GM12801 (cell line): ENCODE measurements around the gene STK39.

ENCODE experiments used
- TF ChIP-seq, protein P1 (sequence below): IDR thresholded peaks from one replicate; pipeline ENCODE4 v1.5.1; 2011; ENCODE audit warnings: control low read depth; ENCODE audit not compliant: insufficient read length; ENCODE audit errors: extremely low read depth

STK39 gene

DNA sequence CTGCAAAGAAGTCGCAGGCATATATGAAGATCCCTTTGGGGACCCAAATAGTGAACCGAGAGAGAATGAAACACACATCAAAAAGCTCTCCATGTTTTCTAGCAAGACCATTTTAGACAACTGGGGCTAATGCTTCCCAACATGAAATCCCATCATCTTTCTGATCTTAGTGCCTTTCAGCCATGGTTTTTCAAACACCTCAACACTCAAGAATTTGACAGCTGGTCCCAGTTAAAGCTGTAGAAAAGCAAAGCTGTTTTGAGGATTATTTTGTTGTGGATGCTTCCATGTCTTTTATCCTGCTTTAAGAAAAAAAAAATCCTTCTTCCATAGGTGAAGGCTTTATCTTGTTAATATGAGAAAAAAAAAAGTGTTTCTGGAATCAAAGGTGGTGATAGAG is 259.1 kb downstream of the STK39 start:
- TF ChIP-seq, protein P1, sequence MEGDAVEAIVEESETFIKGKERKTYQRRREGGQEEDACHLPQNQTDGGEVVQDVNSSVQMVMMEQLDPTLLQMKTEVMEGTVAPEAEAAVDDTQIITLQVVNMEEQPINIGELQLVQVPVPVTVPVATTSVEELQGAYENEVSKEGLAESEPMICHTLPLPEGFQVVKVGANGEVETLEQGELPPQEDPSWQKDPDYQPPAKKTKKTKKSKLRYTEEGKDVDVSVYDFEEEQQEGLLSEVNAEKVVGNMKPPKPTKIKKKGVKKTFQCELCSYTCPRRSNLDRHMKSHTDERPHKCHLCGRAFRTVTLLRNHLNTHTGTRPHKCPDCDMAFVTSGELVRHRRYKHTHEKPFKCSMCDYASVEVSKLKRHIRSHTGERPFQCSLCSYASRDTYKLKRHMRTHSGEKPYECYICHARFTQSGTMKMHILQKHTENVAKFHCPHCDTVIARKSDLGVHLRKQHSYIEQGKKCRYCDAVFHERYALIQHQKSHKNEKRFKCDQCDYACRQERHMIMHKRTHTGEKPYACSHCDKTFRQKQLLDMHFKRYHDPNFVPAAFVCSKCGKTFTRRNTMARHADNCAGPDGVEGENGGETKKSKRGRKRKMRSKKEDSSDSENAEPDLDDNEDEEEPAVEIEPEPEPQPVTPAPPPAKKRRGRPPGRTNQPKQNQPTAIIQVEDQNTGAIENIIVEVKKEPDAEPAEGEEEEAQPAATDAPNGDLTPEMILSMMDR = no peak

DNA sequence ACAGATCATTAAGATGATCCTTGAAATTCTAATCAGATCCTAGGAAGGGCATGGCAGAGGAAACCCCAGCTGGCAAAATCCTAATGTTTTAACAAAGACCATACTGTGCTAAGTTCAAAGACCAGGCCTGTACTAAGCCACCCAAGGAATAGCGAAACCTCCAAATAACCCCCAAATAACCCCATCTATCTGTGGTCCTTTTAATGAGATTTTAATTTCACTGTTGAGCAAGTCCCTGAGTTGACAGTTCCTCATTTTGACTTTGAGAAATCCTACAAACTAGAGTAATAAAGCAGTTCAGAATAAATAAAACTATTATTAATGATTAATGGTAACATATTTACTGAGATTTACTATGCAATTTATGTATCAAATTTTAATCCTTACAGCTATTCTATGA is 259.8 kb downstream of the STK39 start:
- TF ChIP-seq, protein P1 = no peak

DNA sequence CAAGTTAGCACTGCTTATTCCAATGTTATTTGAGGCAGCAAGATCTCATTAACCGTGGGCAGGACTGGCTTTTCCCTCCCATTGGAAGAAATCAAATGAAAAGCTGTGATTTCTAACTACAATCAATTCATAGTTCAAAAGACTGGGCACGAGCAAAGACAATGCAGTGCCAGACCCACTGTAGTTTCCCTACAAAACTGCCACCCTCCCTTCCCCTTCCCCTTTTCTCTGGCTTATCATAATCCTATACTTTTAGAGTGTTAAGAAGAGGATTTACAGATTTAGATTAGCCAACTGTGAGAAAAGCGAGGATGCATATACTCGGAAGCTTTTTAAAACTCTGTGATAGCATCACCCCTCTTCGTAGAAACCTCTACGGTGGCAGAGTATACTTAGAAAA is 260.4 kb downstream of the STK39 start:
- TF ChIP-seq, protein P1 = no peak

DNA sequence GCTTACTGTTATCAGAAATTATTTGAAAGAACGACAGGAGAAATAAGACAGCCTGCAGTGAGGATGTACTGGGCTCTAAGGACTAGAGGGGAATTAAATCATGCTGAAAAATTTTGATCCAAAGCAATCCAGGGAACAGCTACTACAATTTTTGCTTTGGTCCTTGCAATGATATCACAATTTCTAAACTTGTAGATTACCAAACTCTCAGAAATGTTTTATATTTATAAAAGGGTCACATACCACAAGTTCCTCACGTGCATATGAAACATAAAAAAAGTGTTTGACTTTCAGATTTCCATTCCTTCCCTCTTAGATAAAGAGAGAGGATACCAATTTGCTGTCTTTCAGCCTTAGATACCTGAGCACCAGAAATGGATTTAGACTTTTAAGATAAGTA is 261.2 kb downstream of the STK39 start:
- TF ChIP-seq, protein P1 = no peak

DNA sequence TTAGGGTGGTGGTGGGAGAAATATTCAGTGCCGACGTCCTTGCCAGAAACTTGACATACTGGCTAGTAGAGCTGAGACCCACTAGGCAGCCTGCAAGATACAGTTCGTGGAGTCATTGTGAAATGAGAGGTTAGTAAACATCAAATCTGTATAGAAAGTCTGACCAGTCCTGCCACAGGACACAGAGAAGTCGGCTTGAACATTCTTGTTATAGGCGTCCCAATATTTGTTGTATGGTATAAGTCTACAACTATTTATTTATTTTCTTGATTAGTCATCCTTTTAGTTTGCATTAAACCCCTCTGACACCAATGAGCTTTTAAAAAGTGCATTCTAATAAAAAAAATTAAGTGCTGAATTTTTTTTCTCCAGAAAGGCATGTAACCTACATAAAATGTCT is 265.4 kb downstream of the STK39 start:
- TF ChIP-seq, protein P1 = no peak

DNA sequence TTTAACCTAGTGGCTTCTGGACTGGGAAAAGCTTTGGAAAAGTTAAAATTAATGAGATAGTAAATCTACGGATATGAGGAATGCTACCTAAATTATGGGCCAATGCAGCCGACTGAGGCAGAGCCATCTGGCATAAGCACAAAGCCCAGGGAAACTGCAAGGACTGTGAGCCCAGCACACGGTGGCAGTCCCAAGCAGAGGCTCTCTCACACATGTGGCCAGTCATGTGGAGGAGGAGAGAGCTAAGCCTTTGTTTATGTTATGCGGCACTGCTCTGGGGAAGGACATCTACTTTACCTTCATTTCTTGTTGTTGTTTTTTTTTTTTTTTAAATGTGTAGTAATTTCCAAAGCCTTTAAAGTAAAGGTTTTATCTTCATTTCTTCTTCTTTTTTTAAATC is 267.0 kb downstream of the STK39 start:
- TF ChIP-seq, protein P1 = no peak

DNA sequence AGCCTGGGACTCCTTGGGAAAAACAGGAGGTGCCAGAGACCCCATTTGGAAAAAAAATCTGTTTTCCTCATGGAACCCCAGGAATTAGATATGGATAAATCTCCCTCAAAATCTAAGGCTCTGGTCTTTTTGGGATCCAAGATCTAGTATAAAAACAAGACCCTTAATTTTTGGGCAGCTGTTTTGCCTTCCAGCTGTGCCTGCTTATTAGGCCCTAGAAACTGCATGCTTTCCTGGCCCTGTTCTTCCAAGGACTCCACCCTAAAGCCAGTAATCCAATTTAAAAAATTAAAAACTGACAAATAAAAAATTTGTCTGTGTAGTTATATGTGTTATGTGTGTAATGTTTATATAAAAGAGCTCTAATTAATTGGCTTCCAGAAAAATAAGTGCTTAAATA is 274.6 kb downstream of the STK39 start:
- TF ChIP-seq, protein P1 = no peak

DNA sequence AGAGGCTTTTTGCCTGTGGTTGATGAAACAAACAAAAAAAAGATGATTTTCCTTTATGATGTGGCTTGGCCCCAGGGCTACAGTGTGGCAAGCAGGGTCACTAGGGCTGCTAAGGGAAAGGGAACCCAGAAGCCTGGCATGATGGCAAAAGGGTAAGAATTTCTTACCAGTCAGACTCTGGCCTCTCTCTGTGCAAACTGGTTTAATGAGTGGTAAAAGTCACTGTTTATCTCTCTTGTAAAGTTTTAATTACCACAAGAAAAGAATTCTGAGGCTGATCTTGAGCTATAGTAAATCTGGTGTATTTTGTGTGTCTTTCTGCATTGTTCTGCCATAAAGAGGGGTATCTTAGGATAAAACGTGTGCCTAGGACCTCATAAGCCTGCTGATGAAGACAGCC is 275.4 kb downstream of the STK39 start:
- TF ChIP-seq, protein P1 = no peak
